Naive thymus-derived CD4-positive, alpha-beta T cell (primary cell): Measurements from ENCODE around the gene GAMT. TPM values are rescaled to one million over a fixed set of nuclear protein-coding genes. Genes with fewer than 3 reads are reported as not detected.

Source experiments
- ATAC-seq: fragments of 150-1000 bp; cut with Tn5 transposase; 2 replicates; pipeline ENCODE4 v1.10.0; 2021; ENCODE audit warnings: mild to moderate bottlenecking, moderate library complexity
- CTCF ChIA-PET: fragments of 350-600 bp; sonication (Branson Sonifier 250); formaldehyde crosslinking; loops from one replicate; lab custom pipeline; 2021; ENCODE audit warnings: antibody characterized with exemption; lab: Charles Lee
- POLR2A ChIA-PET: fragments of 350-600 bp; sonication (Branson Sonifier 250); formaldehyde crosslinking; loops from one replicate; lab custom pipeline; 2021; ENCODE audit warnings: antibody characterized with exemption, inconsistent platforms; lab: Charles Lee
- DNase-seq, 9 donors: peaks; one replicate each; pipeline versions ENCODE4 v3.0.0 to v3.0.0-alpha.2; 2020 to 2022; ENCODE audit warnings: mixed read lengths in 1 of 9
- H3K27ac ChIP-seq: one replicate; pipeline ENCODE4 v1.7.0; 2013; ENCODE audit warnings: mild to moderate bottlenecking, low read depth, low read length, moderate library complexity
- H3K27me3 ChIP-seq, 2 donors: one replicate each; pipeline ENCODE4 v1.7.0; 2013; ENCODE audit warnings: low read length in 2 of 2, mild to moderate bottlenecking in 2 of 2, moderate library complexity in 2 of 2; ENCODE audit not compliant: control insufficient read depth in 2 of 2, insufficient read depth in 2 of 2
- H3K36me3 ChIP-seq, 3 experiments: 1 replicate in 2 of 3; 2 replicates in 1 of 3; pipeline ENCODE4 v1.7.0; 2013; ENCODE audit warnings: low read length in 3 of 3, mild to moderate bottlenecking in 3 of 3, moderate library complexity in 1 of 3; ENCODE audit not compliant: insufficient read depth in 3 of 3, control insufficient read depth in 2 of 3
- H3K4me1 ChIP-seq, 2 donors: one replicate each; pipeline ENCODE4 v1.7.0; 2013; ENCODE audit warnings: low read length in 2 of 2, mild to moderate bottlenecking in 2 of 2, moderate library complexity in 1 of 2; ENCODE audit not compliant: control insufficient read depth in 2 of 2, insufficient read depth in 2 of 2
- H3K4me3 ChIP-seq: 2 replicates; pipeline ENCODE4 v1.7.0; 2013; ENCODE audit warnings: mild to moderate bottlenecking, low read length
- H3K9me3 ChIP-seq, 3 experiments: 1 replicate in 2 of 3; 2 replicates in 1 of 3; pipeline ENCODE4 v1.7.0; 2013; ENCODE audit warnings: low read length in 3 of 3; ENCODE audit not compliant: control insufficient read depth in 2 of 3
- H3K27ac Mint-ChIP-seq, 9 donors: one replicate each; pipeline ENCODE4 v1.8.0; 2020 to 2022; ENCODE audit warnings: mixed read lengths in 9 of 9, mild to moderate bottlenecking in 8 of 9, moderate library complexity in 5 of 9, inconsistent platforms in 2 of 9
- H3K27me3 Mint-ChIP-seq, 5 donors: one replicate each; pipeline ENCODE4 v1.8.0; 2021 to 2022; ENCODE audit warnings: mixed read lengths in 5 of 5, mild to moderate bottlenecking in 1 of 5
- H3K36me3 Mint-ChIP-seq, 5 donors: one replicate each; pipeline ENCODE4 v1.8.0; 2020 to 2022; ENCODE audit warnings: mixed read lengths in 5 of 5, mild to moderate bottlenecking in 3 of 5, inconsistent platforms in 1 of 5
- H3K4me1 Mint-ChIP-seq, 7 donors: one replicate each; pipeline ENCODE4 v1.8.0; 2020 to 2022; ENCODE audit warnings: mixed read lengths in 7 of 7, mild to moderate bottlenecking in 3 of 7, inconsistent platforms in 1 of 7
- H3K4me3 Mint-ChIP-seq, 10 donors: one replicate each; pipeline ENCODE4 v1.8.0; 2020 to 2022; ENCODE audit warnings: mild to moderate bottlenecking in 10 of 10, mixed read lengths in 10 of 10, moderate library complexity in 6 of 10, inconsistent platforms in 2 of 10
- H3K9me3 Mint-ChIP-seq, 11 donors: one replicate each; pipeline ENCODE4 v1.8.0; 2020 to 2022; ENCODE audit warnings: mixed read lengths in 11 of 11, mild to moderate bottlenecking in 4 of 11, inconsistent platforms in 1 of 11, moderate library complexity in 1 of 11
- intact Hi-C, 2 donors: fragments of 100-400 bp; cut with micrococcal nuclease; formaldehyde crosslinking; loops; one replicate each; pipeline ENCODE4 v1.15.1; 2023
- polyA plus RNA-seq, 2 donors: library from polyadenylated mRNA; unstranded; fragments of 300-500 nt; fragmentation: Illumina TruSeq; gene quantifications; one replicate each; pipeline ENCODE4 v1.2.3, GENCODE V29; 2021
- total RNA-seq, 6 experiments: library from RNA in 5 of 6; stranded (reverse) in 5 of 6; gene quantifications; 1 replicate in 5 of 6; 2 replicates in 1 of 6; pipeline ENCODE4 v1.2.3 and lab custom pipeline; 2021 to 2026

The GAMT gene
- total RNA-seq = 10 to 100 TPM; 10.9 to 24.2 (median 17.5) TPM
- 10 to 100 TPM; 29.3 to 32.3 TPM for polyA plus RNA-seq
- 10.6 reads per million, percentile 37 among the genes with 10 or more reads in this experiment for total RNA-seq (lab: John Stamatoyannopoulos, UW)

GRCh38 chr19:1401138-1401888, at the start of gene GAMT:
GAMT (minus strand) TSS chr19:1401542; CDS start chr19:1401476, 66 bp downstream.
- peak within 1 kb of the TSS; percentile 60 to 86 (median 77) for H3K4me3 Mint-ChIP-seq
- ATAC-seq (peak; percentile 88), DNase-seq (peak; percentile 28 to 71 (median 56))
- Histone ChIP-seq H3K27ac (peak within 1 kb of the TSS; percentile 59), H3K4me1 (peaks cover 3 to 20% of the 10 kb centered on the region in 2 donors), H3K9me3 (no peaks in the 10 kb centered on the region), H3K27me3 (no peaks in the 10 kb centered on the region), H3K4me3 (peak within 1 kb of the TSS; percentile 58), H3K36me3 (peaks cover 0 to 4% (median 0%) of the 10 kb centered on the region in 3 experiments)
- H3K27ac Mint-ChIP-seq = peak within 1 kb of the TSS in 4 of 9 donors; percentile 38 to 72 (median 56)
- no peaks in the 10 kb centered on the region for H3K36me3 Mint-ChIP-seq
- ChIA-PET CTCF (no interaction called here), POLR2A (no interaction called here)
- H3K9me3 Mint-ChIP-seq = no peaks in the 10 kb centered on the region
- peaks cover 0 to 9% (median 0%) of the 10 kb centered on the region in 5 donors for H3K27me3 Mint-ChIP-seq
- intact Hi-C loops = loop anchor here (1.0 to 10.0 kb wide), 4 partner anchors 126 to 737 kb away; partner anchors contain the start of genes ATP5F1D (in 1 of the 2), CNN2 (in 1 of the 2), FAM174C (in 1 of the 2) and MIDN (in 1 of the 2)
- peaks cover 0 to 20% (median 12%) of the 10 kb centered on the region in 7 donors for H3K4me1 Mint-ChIP-seq

- Mint-ChIP-seq H3K27me3 (peaks cover 36 to 70% (median 47%) of the 10 kb centered on the region in 5 donors), H3K27ac (peak within 1 kb of the TSS in 2 of 9 donors; percentile 59 to 65), H3K9me3 (peaks cover 0 to 4% (median 0%) of the 10 kb centered on the region in 11 donors), H3K36me3 (peaks cover 0 to 4% (median 0%) of the 10 kb centered on the region in 5 donors), H3K4me1 (peaks cover 10 to 27% (median 19%) of the 10 kb centered on the region in 7 donors), H3K4me3 (peak within 1 kb of the TSS in 6 of 10 donors; percentile 29 to 60 (median 43))
- ChIA-PET CTCF (no interaction called here), POLR2A (interaction anchor here (0.7 to 1.2 kb wide), 2 partner anchors 17 to 205 kb away, joined by 3 to 4 read pairs; no protein-coding TSS in a partner anchor)
- Histone ChIP-seq H3K4me1 (peaks cover 2 to 9% of the 10 kb centered on the region in 2 donors), H3K9me3 (no peaks in the 10 kb centered on the region), H3K27me3 (peaks cover 12 to 52% of the 10 kb centered on the region in 2 donors), H3K4me3 (no peak within 1 kb of the TSS), H3K27ac (no peak within 1 kb of the TSS), H3K36me3 (no peaks in the 10 kb centered on the region)
- DNase-seq = peak in 3 of 9 donors; percentile 25 to 58 (median 35)
- intact Hi-C loops = loop anchor here in 1 of 2 donors (10.0 kb wide), 1 partner anchor 65 kb away; the partner anchor contains the start of gene ADAMTSL5
- peak; percentile 25 for ATAC-seq
These were observed 48.4 kb upstream of the GAMT start, which contains the start of gene APC2 for GRCh38 chr19:1449467-1450442. APC2 (plus strand) TSS chr19:1450121; CDS start chr19:1453002, 2,881 bp downstream.

- Histone ChIP-seq H3K4me1 (peaks cover 5 to 9% of the 10 kb centered on the region in 2 donors), H3K36me3 (no peaks in the 10 kb centered on the region), H3K27ac (no peak overlapping the region), H3K9me3 (no peaks in the 10 kb centered on the region), H3K4me3 (no peak overlapping the region), H3K27me3 (peaks cover 12 to 43% of the 10 kb centered on the region in 2 donors)
- DNase-seq (no peak), ATAC-seq (no peak)
- Mint-ChIP-seq H3K4me3 (peak overlapping the region in 4 of 10 donors; percentile 10 to 63 (median 21)), H3K36me3 (peaks cover 0 to 4% (median 0%) of the 10 kb centered on the region in 5 donors), H3K9me3 (peaks cover 0 to 4% (median 0%) of the 10 kb centered on the region in 11 donors), H3K4me1 (peaks cover 13 to 22% (median 13%) of the 10 kb centered on the region in 7 donors), H3K27me3 (peaks cover 31 to 56% (median 38%) of the 10 kb centered on the region in 5 donors), H3K27ac (peak overlapping the region in 1 of 9 donors; percentile 69)
- ChIA-PET POLR2A (no interaction called here), CTCF (no interaction called here)
- intact Hi-C loops = loop anchor here in 1 of 2 donors (10.0 kb wide), 1 partner anchor 67 kb away; the partner anchor contains the start of gene ADAMTSL5
These were observed 46.6 kb upstream of the GAMT start for GRCh38 chr19:1447944-1448343.

GRCh38 chr19:1447504-1447903, 46.2 kb upstream of the GAMT start:
- H3K9me3 ChIP-seq = no peaks in the 10 kb centered on the region
- H3K36me3 ChIP-seq = peaks cover 0 to under 1% (median 0%) of the 10 kb centered on the region in 3 experiments
- no peak overlapping the region for H3K4me3 ChIP-seq
- peaks cover 0 to 4% (median 0%) of the 10 kb centered on the region in 5 donors for H3K36me3 Mint-ChIP-seq
- peak overlapping the region in 7 of 10 donors; percentile 1 to 63 (median 25) for H3K4me3 Mint-ChIP-seq
- H3K27ac Mint-ChIP-seq = peak overlapping the region in 1 of 9 donors; percentile 31
- intact Hi-C loops = loop anchor here in 1 of 2 donors (10.0 kb wide), 1 partner anchor 67 kb away; the partner anchor contains the start of gene ADAMTSL5
- DNase-seq (no peak), ATAC-seq (no peak)
- peaks cover 5 to 9% of the 10 kb centered on the region in 2 donors for H3K4me1 ChIP-seq
- peaks cover 13 to 22% (median 15%) of the 10 kb centered on the region in 7 donors for H3K4me1 Mint-ChIP-seq
- CTCF ChIA-PET = no interaction called here
- peaks cover 12 to 40% of the 10 kb centered on the region in 2 donors for H3K27me3 ChIP-seq
- H3K27me3 Mint-ChIP-seq = peaks cover 31 to 51% (median 34%) of the 10 kb centered on the region in 5 donors
- H3K9me3 Mint-ChIP-seq = peaks cover 0 to 4% (median 0%) of the 10 kb centered on the region in 11 donors
- POLR2A ChIA-PET = no interaction called here
- no peak overlapping the region for H3K27ac ChIP-seq

- no peak overlapping the region for H3K27ac Mint-ChIP-seq
These were observed 45.6 kb upstream of the GAMT start for GRCh38 chr19:1446713-1447481.

More at GRCh38 chr19:1446713-1447481, 45.6 kb upstream of the GAMT start:
- Histone ChIP-seq H3K4me1 (peaks cover 5 to 9% of the 10 kb centered on the region in 2 donors), H3K36me3 (peaks cover 0 to 7% (median 4%) of the 10 kb centered on the region in 3 experiments), H3K27me3 (peaks cover 12 to 40% of the 10 kb centered on the region in 2 donors), H3K9me3 (no peaks in the 10 kb centered on the region), H3K27ac (no peak overlapping the region), H3K4me3 (no peak overlapping the region)
- POLR2A ChIA-PET = interaction anchor here (0.6 kb wide), 1 partner anchor 114 kb away, joined by 3 read pairs; no protein-coding TSS in a partner anchor
- Mint-ChIP-seq H3K9me3 (peaks cover 0 to 4% (median 0%) of the 10 kb centered on the region in 11 donors), H3K27me3 (peaks cover 31 to 47% (median 34%) of the 10 kb centered on the region in 5 donors), H3K4me1 (peaks cover 13 to 27% (median 15%) of the 10 kb centered on the region in 7 donors), H3K36me3 (peaks cover 0 to 9% (median 0%) of the 10 kb centered on the region in 5 donors), H3K4me3 (peak overlapping the region in 7 of 10 donors; percentile 38 to 71 (median 48))
- no peak for ATAC-seq
- peak in 2 of 9 donors; percentile 57 to 58 for DNase-seq
- CTCF ChIA-PET = no interaction called here
- intact Hi-C loops = loop anchor here in 1 of 2 donors (10.0 kb wide), 1 partner anchor 68 kb away; the partner anchor contains the start of gene ADAMTSL5
